Coronary artery (tissue), 2 donors: ENCODE measurements around the gene G2E3.
"Not testable (repeated sequence)": the region's sequence is repeated elsewhere in the genome, so short reads cannot be mapped to it uniquely, and the experiment has no call there.

Experiments
- DNase-seq: peaks from one replicate; pipeline ENCODE4 v3.0.0-alpha.2; 2017; ENCODE audit warnings: low spot score
- H3K27ac ChIP-seq, 2 donors: fragments of 200-600 bp; sonication (generic); one replicate each; pipeline ENCODE4 v1.5.1; 2016 to 2019
- H3K4me3 ChIP-seq: fragments of 200-600 bp; sonication (generic); 2 replicates; pipeline ENCODE4 v1.5.1; 2016; ENCODE audit warnings: mild to moderate bottlenecking, moderate library complexity
- CTCF ChIP-seq: fragments of 200-600 bp; sonication (generic); IDR thresholded peaks from one replicate; pipeline ENCODE4 v1.5.1; 2019; ENCODE audit warnings: antibody characterized with exemption

Gene G2E3

GRCh38 chr14:30533126-30533525, 25.8 kb upstream of the G2E3 start:
- Histone ChIP-seq H3K4me3 (no peak overlapping the region), H3K27ac (no peak overlapping the region)
- no peak for DNase-seq
- TF ChIP-seq CTCF: no peak

- no peak overlapping the region for H3K4me3 ChIP-seq
- DNase-seq: no peak
- TF ChIP-seq CTCF: no peak
- H3K27ac ChIP-seq: no peak overlapping the region
Measured at GRCh38 chr14:30541318-30541717, 17.6 kb upstream of the G2E3 start.

GRCh38 chr14:30546735-30547134, 12.2 kb upstream of the G2E3 start:
- not testable (repeated sequence) for DNase-seq

GRCh38 chr14:30547388-30548048, 11.4 kb upstream of the G2E3 start:
- no peak overlapping the region for H3K4me3 ChIP-seq
- no peak for DNase-seq
- no peak for TF ChIP-seq CTCF
- no peak overlapping the region for H3K27ac ChIP-seq

More at GRCh38 chr14:30546735-30547134, 12.2 kb upstream of the G2E3 start:
- H3K27ac ChIP-seq, H3K4me3 ChIP-seq: not testable (repeated sequence)

- no peak overlapping the region for H3K4me3 ChIP-seq
- no peak overlapping the region for H3K27ac ChIP-seq
- no peak for TF ChIP-seq CTCF
- DNase-seq: no peak
Measured at GRCh38 chr14:30550335-30550734, 8.6 kb upstream of the G2E3 start.

GRCh38 chr14:30551460-30551859, 7.5 kb upstream of the G2E3 start:
- no peak for DNase-seq
- no peak overlapping the region for H3K27ac ChIP-seq
- no peak overlapping the region for H3K4me3 ChIP-seq
- no peak for TF ChIP-seq CTCF

- no peak overlapping the region for H3K27ac ChIP-seq
- TF ChIP-seq CTCF: no peak
- H3K4me3 ChIP-seq: no peak overlapping the region
- DNase-seq: no peak
Measured at GRCh38 chr14:30553311-30553989, 5.5 kb upstream of the G2E3 start.
